CD4-positive, alpha-beta T cell treated with Interleukin-17A for 1 hour (primary cell): Measurements from ENCODE around the gene RELB.

ENCODE experiments used
- DNase-seq: peaks from one replicate; pipeline ENCODE4 v3.0.0-alpha.2; 2020

RELB gene

DNA sequence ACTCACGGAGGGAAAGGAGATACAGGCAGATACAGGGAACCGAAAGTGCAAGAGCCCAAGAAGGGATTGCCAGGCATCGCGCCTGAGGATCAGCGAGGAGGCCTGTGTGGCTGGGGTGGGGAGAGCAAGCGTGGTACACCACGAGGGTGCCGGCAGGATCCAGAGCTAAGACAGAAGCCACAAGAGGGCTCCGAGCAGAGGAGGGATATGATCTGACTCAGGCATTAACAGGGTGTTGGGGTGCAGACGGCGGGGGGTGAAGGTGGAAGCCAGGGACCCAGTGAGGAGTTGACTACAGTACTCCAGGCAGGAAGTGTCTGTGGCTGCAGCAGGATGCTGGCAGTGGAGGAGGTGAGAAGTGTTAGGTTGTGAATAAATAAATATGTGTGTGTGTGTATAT lies 86.3 kb downstream of the RELB start:
- peak; percentile 86 for DNase-seq
